GM12865 (cell line): Measurements from ENCODE around the gene RNFT2.

Experiments used
- DNase-seq: peaks from one replicate; pipeline ENCODE4 v3.0.0; 2010; ENCODE audit warnings: low read depth
- H3K4me3 ChIP-seq: 2 replicates; pipeline ENCODE4 v1.5.1; 2011; ENCODE audit warnings: mild to moderate bottlenecking, low read depth, low read length, control low read depth
- CTCF ChIP-seq: IDR thresholded peaks from 2 replicates; pipeline ENCODE4 v1.5.1; 2011; ENCODE audit warnings: low read length, control low read depth, low read depth, inconsistent platforms; ENCODE audit not compliant: insufficient read depth; ENCODE audit errors: missing control alignments

The RNFT2 gene

GRCh38 chr12:116710370-116711150 lies 27.6 kb upstream of the RNFT2 start:
- no peak for DNase-seq
- TF ChIP-seq CTCF, result no peak
- H3K4me3 ChIP-seq, result no peak overlapping the region

- TF ChIP-seq CTCF, result no peak
- no peak for DNase-seq
- H3K4me3 ChIP-seq, result no peak overlapping the region
These were observed 25.4 kb upstream of the RNFT2 start for GRCh38 chr12:116712458-116713303.

GRCh38 chr12:116713527-116713926 lies 24.6 kb upstream of the RNFT2 start:
- DNase-seq, result no peak
- no peak for TF ChIP-seq CTCF
- H3K4me3 ChIP-seq, result no peak overlapping the region

- TF ChIP-seq CTCF, result no peak
- DNase-seq, result no peak
- no peak overlapping the region for H3K4me3 ChIP-seq
These were observed 23.9 kb upstream of the RNFT2 start for GRCh38 chr12:116714175-116714574.

- TF ChIP-seq CTCF, result no peak
- no peak overlapping the region for H3K4me3 ChIP-seq
- no peak for DNase-seq
These were observed 20.4 kb upstream of the RNFT2 start for GRCh38 chr12:116717466-116718437.

GRCh38 chr12:116718655-116719454 lies 19.3 kb upstream of the RNFT2 start:
- no peak for DNase-seq
- no peak overlapping the region for H3K4me3 ChIP-seq
- TF ChIP-seq CTCF, result no peak
